CD4-positive, alpha-beta T cell treated with Interleukin-10 for 1 hour (primary cell): ENCODE results near the gene GSTCD.
"Not testable (repeated sequence)": the region's sequence is repeated elsewhere in the genome, so short reads cannot be mapped to it uniquely, and the experiment has no call there.

ENCODE experiments used
- DNase-seq: peaks from one replicate; pipeline ENCODE4 v3.0.0-alpha.2; 2020

GSTCD gene

GRCh38 chr4:105708181-105709080 lies at the start of gene GSTCD, which contains the start of gene INTS12:
TSS of gene GSTCD (plus strand) at chr4:105708784. CDS start at chr4:105717614, 8,830 bp downstream.
TSS of gene INTS12 (minus strand) at chr4:105708689. CDS start at chr4:105700005, 8,684 bp downstream.
- peak; percentile 91 for DNase-seq

DNA sequence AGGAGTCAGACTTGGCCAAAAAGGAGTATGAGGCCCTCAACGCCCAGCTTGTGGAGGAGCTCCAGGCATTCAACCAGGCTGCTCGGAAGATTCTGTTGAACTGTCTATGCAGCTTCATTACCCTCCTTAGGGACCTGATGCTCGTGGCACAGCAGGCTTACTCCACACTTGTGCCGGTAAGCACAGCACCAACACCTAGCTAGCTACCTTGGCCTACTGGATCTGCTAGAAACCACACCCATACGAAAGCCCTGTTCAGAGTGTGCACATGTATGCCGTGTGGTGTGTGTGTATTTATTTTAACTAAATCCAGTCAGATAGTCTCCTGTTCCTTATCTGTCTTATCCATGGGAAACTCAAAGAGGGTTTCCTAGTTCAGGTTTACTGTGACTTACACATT lies 49.4 kb upstream of the GSTCD start:
- DNase-seq, result no peak

GRCh38 chr4:105661028-105661427 lies 47.6 kb upstream of the GSTCD start:
- DNase-seq, result no peak

GRCh38 chr4:105662935-105663675 lies 45.5 kb upstream of the GSTCD start:
- no peak for DNase-seq

- DNase-seq, result no peak
Measured at GRCh38 chr4:105666693-105667092, 41.9 kb upstream of the GSTCD start.

DNA sequence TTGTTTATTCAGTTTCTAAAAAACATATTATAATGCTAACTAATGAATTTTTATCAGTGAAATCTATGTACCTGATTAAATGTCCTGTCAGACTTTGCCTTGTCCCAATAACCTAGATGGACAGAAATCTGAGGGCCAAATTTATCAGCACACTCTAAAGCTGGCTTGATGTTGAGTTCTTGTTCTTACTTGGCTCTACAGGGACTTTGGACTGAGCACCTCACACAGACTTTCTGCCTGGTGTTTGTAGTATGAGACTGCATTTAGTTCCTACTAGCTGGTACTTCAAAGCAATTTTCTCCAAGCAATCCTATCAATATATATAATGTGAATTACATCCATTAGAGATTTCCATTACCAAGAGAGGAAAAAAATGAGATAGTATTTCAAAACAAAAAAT lies 37.9 kb upstream of the GSTCD start:
- DNase-seq, result no peak

DNA sequence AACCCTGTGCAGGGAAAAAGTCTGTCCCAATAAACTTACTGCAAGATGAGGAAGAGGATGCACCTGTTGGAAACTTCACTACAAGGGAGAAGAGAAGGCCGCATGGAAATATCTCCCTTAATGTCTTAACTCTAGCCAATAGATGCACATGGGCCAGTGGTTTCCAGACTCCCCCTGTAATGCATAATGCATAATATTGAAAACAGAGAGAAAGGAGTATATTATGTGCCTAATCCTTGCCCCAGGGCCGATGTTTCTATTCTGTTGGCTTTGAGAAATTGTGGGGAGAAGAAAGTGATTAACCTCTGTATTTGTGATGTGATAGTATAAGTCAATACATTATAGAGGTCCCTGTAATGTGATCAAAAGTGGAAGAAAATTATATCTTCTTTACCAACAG lies 37.3 kb upstream of the GSTCD start:
- DNase-seq, result no peak

DNA sequence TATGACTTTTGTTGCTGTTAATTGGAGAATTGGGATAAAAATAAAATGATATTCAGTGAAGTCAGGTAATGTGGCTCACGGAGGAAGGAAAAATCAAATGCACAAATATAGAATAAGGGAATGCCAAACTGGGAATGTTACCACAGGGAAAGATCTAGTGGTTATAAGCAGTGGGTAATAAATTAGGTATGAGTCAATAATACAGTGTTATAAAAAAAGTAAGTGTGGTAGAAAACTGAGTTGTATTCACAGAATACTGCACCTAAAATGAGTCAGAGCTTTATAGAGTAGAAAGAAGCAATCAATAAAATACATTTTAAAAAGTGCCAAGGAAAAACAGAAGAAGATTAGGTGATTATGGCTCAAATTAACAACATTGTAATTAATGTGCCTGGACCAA lies 34.6 kb upstream of the GSTCD start:
- DNase-seq, result no peak

GRCh38 chr4:105677709-105678108 lies 30.9 kb upstream of the GSTCD start:
- DNase-seq, result no peak

- no peak for DNase-seq
Measured at GRCh38 chr4:105679186-105679585, 29.4 kb upstream of the GSTCD start.

DNA sequence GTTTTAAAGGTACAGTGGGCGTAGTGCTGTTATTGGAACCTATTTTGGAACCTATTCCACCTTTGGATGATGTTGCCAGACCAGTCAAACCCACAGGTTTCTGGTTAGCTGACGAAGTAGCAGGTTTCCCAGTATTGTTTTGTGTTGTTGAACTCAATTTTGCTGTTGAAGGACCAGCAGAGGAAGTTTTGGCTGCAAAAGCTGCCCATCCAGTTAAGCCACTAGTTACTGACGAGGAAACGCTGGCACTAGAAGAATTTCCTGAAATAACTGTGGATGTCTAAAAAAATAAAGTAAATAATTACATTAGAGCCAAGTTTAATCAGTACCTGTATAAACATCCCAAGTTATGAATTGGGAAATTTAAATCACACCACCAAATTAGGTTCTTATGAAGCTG lies 25.5 kb upstream of the GSTCD start:
- no peak for DNase-seq

DNA sequence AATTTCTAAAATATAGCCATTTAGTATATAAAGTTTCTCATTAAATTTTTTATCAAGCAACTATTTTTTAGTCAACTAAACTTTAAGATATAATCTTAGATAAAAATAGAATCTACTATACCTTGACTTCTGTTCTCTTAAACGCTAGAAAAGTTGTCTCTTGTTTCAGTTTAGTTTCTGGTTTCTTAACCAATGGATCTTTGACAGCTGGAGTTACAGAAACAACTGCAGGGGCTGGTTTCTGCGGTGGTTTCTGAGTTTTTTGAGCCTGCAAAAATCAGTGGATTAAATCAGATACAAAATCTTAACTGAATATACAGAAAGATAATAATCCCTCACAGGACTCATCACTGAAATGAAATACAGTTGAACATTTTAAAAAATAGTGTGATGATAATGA lies 22.0 kb upstream of the GSTCD start:
- no peak for DNase-seq

- DNase-seq, result not testable (repeated sequence)
Measured at GRCh38 chr4:105694812-105695211, 13.8 kb upstream of the GSTCD start.

DNA sequence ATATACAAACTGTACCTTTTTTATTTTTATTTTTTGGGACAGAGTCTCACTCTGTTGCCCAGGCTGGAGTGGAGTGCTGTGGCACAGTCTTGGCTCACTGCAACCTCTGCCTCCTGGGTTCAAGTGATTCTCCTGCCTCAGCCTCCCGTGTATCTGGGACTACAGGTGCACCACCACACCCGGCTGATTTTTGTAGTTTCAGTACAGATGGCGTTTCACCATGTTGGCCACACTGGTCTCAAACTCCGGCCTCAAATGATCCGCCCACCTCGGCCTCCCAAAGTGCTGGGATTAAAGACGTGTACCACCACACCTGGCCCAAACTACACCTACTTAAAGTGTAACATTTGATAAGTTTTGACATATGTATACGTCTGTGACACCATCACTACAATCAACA lies 12.8 kb upstream of the GSTCD start:
- not testable (repeated sequence) for DNase-seq

GRCh38 chr4:105698607-105699006 lies 10.0 kb upstream of the GSTCD start:
- DNase-seq, result no peak

- DNase-seq, result peak; percentile 14
Measured at GRCh38 chr4:105707782-105708180, 803 bp upstream of the GSTCD start.

DNA sequence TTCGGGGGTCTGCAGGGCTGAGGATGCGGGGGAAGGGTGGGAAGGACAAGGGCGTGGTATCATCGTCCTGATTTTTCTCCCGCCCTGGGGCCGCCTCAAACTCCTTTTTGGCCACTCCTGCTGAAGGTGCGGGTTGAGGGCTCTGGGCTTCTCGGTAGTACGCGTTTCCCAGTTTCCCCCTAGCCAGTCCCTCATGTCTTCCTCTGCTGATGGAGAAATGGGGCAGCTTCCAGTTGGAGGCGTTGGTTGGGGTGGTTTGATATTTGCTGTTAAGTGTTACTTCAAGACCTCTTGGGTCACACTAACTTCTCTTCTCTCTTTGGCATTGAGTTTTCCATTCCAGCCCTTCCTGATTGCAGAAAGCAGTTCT lies 482 bp downstream of the GSTCD start:
- DNase-seq, result no peak

DNA sequence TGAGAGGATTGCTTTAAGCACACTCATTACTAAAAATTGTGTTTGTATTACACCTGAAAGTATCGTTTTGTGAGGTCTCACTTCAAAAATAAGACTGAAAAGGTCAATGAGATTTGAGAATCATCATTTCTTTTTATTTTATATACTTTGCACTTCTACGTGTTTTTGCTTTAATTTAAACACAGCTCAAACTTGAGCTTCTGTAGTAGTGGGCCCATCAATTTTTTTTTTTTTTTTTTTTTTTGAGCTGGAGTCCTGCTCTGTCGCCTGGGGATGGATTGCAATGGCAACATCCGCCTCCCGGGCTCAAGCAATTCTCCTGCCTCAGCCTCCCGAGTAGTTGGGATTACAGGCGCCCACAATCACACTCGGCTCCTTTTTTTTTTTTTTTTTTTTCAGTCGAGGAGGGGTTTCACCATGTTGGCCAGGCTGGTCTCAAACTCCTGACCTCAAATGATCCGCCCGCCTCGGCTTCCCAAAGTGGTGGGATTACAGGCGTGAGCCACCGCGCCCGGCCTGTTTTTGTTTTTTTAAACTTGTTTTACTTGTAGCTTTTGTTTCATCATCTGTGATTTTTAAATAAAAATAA lies 1.5 kb downstream of the GSTCD start:
- DNase-seq, result no peak

- DNase-seq, result no peak
Measured at GRCh38 chr4:105710678-105711077, 2.1 kb downstream of the GSTCD start.

- DNase-seq, result no peak
Measured at GRCh38 chr4:105712766-105713165, 4.2 kb downstream of the GSTCD start.

- no peak for DNase-seq
Measured at GRCh38 chr4:105714071-105714521, 5.5 kb downstream of the GSTCD start.

- DNase-seq, result no peak
Measured at GRCh38 chr4:105714932-105715331, 6.3 kb downstream of the GSTCD start.

GRCh38 chr4:105715692-105716278 lies 7.2 kb downstream of the GSTCD start:
- DNase-seq, result peak; percentile 30
